NCI-H446 treated with DMSO at 0.1 percent for 48 hours (cell line): ENCODE data around the gene ABR.
"Not testable (repeated sequence)": the region's sequence is repeated elsewhere in the genome, so short reads cannot be mapped to it uniquely, and the experiment has no call there.

ENCODE experiments used
- DNase-seq: peaks from one replicate; lab custom pipeline; 2025; lab: John Stamatoyannopoulos, UW

ABR gene

DNA sequence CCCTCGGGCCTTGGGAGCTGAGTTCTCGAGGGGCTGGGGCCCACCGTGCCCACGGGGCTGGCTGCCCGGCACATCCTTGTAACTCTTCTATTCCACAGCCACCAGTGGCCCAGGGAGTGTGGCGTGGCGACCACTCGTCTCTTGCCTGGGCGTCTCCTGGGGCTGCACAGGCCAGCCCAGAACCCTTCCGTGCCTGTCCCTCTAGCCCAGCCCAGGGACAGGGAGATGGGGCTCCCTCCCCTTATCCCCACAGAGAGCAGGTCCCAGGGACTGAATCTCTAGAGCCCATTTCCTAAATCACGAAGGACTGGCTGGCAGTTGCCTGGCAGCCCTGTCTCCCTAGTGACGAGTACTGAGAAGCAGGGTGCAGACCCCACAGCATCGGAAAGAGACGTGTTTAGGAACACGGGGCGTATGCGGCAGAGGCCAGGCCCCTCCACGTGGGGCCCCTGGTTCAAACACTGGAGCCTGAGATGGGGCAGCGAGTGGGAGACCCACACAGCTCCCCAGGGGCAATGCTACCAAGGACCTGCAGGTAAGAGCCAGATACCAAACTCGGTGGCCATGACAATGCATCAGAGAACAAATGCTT lies 131.8 kb downstream of the ABR start:
- no peak for DNase-seq

DNA sequence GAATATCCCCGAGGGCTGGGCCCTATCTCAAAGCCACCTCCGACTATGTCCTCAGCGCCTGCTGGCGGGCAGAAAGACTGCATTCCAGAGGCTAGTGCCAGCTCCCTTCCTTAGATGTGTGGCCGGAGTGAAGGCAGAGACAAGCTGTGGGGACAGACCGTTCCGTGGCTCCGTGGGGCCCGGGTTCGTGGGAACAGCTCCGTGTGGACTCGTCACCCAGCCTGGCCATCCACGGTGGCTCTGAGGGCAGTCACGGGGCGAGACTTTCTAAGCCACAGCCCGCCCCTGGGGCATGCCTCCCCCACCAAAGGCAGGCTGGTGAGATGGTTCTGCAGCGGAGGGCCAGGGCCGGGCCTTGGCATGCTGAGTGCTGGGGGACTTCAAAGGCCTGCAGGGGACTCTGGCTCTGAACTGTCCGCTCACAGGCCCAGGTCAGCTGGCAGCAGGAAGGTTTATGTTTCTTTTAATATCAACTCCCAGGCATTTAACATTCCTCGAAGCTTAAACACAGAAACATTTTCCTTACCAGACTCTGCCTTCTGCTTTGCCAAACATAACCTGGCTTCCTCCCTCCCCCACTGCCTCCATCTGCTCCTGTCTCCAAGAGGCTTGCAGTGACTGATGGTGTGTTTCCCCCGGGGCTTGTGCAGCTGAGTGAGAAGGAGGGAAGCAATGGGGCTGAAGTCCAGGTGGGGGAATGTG lies 132.5 kb downstream of the ABR start:
- DNase-seq: peak; percentile 59

DNA sequence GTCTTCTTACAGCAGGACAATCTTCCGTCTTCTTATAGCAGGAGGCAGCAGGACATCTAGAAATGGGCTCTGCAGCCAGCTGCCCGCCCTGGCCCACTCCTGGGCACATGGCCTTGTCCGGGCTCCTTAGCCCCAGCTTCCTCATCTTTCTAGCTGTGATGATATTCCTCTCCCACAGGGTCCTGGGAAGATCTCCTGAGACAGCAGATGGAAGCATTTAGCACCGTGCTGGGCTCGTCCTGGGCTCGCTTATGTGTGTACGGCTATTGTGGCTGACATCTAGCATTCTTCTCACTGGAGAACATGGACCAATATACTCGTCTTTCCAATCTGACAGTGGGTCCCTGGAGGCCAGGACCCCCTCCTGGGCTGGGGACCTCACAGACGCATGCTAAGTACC lies 134.3 kb downstream of the ABR start:
- no peak for DNase-seq

DNA sequence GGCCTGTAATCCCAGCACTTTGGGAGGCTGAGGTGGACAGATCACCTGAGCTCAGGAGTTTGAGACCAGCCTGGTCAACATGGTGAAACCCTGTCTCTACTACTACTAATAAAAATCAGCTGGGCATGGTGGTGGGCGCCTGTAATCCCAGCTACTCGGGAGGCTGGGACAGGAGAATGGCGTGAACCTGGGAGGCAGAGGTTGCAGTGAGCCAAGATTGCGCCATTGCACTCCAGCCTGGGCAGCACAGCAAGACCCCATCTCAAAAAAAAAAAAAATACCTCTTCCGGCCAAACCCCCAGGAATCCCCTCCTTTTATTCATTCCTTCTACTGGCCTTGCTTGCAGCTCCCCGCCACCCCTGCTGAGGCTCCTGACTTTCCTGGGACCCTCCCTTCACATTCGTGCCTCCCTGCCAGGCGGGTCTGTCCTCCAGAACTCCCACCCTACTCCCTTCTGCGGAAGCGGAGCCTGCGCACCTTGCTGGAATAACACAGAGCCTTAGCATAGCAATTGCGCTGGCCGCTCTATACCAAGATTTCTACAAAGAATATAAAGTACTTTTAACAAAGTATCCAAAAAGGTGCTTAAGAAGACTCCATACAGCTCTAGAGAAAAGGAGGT lies 135.3 kb downstream of the ABR start:
- not testable (repeated sequence) for DNase-seq

DNA sequence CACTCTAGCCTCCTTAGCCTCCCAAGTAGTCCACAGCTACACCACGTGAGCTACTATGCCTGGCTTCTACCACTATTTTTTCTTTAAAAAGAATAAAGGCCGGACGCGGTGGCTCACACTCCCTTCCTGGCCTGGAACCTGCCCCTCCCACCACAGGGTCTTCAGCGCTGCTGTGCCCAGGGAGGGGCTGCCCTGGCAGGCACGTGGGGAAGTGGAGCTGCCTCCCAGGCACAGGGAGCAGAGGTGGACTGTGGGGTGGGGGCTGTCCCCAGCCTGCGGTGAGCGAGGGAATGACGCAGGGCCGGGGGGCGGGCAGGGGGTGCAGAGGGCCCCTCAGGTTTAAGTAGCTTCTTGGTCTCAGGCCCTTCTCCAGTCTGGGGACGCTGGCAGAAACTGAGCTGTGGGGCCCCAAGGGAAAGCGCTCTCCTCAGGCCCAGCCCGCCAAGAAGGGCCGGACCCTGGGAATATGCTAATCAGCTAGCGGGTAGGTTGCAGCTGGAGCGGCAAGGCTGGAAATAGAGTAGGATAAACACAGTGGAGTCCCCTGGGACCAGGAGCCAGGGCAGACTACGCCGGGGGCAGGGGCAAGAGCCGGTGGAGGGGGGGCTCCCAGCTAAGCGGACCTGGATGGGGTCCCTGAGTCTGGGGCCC lies 136.1 kb downstream of the ABR start:
- DNase-seq: no peak

DNA sequence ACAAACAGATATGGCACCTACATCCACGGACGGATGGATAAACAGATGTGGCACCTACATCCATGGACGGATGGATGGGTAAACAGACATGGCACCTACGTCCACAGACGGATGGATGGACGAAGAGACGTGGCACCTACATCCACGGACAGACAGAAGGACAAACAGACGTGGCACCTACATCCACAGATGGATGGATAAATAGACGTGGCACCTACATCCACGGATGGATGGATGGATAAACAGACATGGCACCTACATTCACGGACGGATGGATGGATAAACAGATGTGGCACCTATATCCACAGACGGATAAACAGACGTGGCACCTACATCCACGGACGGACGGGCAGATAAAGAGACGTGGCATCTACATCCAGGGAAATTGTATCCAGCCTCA lies 137.3 kb downstream of the ABR start:
- DNase-seq: no peak

DNA sequence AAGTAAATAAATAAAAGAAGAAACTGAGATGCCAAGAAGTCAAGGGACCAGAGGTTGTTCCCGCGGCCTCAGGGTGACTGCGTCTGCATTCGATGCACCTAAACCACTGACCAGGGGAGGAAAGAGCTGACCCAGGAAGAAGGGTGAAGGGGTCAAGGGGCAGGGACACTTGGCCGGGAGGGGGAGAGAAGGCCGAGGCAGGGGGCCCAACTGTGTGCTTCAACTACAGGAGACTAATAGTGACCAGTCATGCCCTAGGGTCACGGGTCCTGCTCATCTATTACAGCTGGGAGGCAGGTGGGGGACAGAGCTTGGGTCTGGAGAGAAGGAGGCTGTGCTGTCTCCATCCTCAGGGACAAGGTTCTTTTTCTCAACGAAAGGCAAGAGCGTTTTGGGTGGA lies 138.0 kb downstream of the ABR start:
- DNase-seq: no peak

GRCh38 chr17:1040216-1040600 lies 139.6 kb downstream of the ABR start:
- no peak for DNase-seq

GRCh38 chr17:1039511-1040215 lies 140.1 kb downstream of the ABR start:
- no peak for DNase-seq

- DNase-seq: no peak
Observed at GRCh38 chr17:1039123-1039507, 140.7 kb downstream of the ABR start.

- no peak for DNase-seq
Observed at GRCh38 chr17:1038459-1039122, 141.2 kb downstream of the ABR start.

DNA sequence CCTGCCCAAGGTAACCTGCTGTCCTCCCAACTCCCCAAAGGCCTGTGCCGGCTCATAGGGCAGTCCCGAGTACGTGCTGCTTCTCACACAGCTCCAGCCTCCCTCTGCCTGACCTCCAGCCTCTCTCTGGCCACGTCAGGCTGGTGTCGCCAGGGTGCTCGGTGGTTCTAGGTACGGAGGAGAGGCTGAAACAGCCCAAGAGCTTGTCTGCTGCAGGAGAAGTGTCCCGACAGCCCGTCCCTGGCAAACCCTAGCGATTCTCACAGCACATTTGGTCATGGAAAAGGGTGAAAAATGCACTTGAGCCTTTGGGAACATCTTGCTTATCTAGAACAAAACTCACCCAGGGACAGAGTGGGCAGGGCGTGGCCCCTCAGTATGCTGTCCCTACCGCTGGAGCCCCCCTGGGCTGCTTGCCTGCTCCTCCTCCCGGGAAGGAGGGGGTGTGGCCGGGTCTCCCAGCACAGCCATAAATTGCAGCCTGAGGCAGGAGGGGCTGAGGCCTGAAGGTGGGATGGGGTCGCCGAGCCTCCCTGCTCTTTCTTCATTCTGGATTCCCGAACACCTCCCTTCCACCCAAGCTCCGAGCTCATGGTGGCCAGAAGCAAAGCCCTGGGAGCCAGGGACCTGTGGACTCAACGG lies 142.4 kb downstream of the ABR start:
- no peak for DNase-seq

GRCh38 chr17:1036845-1037237 lies 142.9 kb downstream of the ABR start:
- no peak for DNase-seq

DNA sequence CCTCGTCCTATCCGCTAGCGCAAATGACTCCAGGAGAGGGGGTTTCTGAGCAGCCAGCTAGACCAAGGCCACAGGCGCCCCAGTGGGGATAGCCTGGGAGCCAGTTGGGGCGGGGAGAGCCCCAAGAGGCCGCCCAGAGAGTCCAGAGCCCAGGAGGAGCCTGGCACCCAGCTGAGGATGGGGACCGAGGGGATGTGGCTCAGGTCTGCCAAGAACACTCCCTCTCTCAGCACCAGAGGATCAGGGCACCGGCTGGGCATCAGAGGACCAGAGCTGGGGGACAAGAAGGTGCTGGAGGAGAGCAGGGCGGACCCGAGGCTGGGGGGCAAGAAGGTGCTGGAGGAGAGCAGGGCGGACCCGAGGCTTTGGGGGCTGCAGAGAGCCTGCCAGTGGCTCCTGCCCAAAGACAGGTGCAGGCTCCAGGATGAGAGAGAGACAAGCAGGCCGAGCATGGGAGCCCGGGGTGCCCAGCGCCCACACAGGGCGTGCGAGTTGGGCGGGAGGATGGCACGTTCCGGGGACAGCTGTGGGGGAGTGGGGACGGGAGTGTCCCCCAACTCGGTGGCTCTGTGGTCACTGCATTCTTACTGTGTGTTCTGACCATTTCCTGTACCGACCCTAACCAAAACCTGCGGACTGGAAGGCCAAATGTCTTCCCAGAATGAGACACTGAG lies 143.5 kb downstream of the ABR start:
- DNase-seq: no peak

GRCh38 chr17:1035546-1036170 lies 144.1 kb downstream of the ABR start:
- DNase-seq: no peak

DNA sequence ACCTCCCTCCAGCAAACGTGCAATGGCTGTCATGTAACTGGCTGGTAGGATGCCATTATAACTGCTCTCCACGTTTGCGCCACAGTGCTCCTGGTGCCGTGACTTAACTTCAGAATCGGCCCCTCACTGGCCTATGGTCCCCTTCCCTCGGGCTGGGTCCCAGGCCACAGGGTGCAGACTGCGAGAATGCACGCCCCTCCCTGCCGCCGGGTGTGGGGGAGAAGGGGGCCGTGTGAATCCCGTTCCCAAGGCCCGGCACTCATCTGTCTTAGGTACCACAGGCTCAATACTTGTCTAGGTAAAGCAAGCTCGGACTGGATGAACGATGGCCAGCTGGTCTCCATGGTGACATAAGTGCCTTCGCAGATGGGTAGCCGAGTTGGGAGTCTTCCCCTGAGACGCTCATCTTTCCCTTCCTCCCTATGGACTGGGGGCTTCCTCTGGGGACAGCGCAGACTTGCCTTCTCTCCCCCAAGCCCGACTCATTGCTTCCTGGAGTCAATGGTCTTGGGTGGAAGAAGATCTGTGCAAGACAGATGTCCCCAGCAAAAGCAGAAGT lies 145.1 kb downstream of the ABR start:
- no peak for DNase-seq

- no peak for DNase-seq
Observed at GRCh38 chr17:1033503-1033902, 146.3 kb downstream of the ABR start.

- no peak for DNase-seq
Observed at GRCh38 chr17:1032391-1032790, 147.4 kb downstream of the ABR start.

- no peak for DNase-seq
Observed at GRCh38 chr17:1031711-1032110, 148.1 kb downstream of the ABR start.
